ENCODE results near the gene TMEM120B.
"Not testable (repeated sequence)": the region's sequence is repeated elsewhere in the genome, so short reads cannot be mapped to it uniquely, and the experiment has no call there.

DNA sequence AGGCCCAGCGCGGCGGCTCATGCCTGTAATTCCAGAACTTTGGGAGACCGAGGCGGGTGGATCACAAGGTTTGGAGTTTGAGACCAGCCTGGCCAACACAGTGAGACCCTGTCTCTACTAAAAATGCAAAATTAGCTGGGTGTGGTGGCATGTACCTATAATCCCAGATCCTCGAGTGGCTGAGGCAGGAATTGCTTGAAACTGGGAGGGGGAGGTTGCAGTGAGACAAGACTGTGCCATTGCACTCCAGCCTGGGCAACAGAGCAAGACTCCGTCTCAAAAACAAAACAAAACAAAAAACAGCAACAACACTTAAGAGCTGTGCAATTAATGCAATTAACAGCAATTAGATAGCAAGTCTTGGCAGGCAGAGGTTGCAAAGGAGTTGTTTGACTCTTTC, 2.5 kb downstream of the TMEM120B start:
- TF ChIP-seq, protein P1, sequence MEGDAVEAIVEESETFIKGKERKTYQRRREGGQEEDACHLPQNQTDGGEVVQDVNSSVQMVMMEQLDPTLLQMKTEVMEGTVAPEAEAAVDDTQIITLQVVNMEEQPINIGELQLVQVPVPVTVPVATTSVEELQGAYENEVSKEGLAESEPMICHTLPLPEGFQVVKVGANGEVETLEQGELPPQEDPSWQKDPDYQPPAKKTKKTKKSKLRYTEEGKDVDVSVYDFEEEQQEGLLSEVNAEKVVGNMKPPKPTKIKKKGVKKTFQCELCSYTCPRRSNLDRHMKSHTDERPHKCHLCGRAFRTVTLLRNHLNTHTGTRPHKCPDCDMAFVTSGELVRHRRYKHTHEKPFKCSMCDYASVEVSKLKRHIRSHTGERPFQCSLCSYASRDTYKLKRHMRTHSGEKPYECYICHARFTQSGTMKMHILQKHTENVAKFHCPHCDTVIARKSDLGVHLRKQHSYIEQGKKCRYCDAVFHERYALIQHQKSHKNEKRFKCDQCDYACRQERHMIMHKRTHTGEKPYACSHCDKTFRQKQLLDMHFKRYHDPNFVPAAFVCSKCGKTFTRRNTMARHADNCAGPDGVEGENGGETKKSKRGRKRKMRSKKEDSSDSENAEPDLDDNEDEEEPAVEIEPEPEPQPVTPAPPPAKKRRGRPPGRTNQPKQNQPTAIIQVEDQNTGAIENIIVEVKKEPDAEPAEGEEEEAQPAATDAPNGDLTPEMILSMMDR (conservative IDR thresholded peaks at IDR 0.05): not testable (repeated sequence)
- TF ChIP-seq ZFX (IDR thresholded peaks at IDR 0.05): not testable (repeated sequence)
